HG02763 (cell line): ENCODE results near the gene MTMR2.

Source experiments
- ATAC-seq: cut with Tn5 transposase; IDR thresholded peaks from one replicate; pipeline ENCODE4 v1.9.1; 2021; ENCODE audit warnings: mild to moderate bottlenecking, moderate library complexity; ENCODE audit not compliant: unreplicated experiment

The MTMR2 gene

DNA sequence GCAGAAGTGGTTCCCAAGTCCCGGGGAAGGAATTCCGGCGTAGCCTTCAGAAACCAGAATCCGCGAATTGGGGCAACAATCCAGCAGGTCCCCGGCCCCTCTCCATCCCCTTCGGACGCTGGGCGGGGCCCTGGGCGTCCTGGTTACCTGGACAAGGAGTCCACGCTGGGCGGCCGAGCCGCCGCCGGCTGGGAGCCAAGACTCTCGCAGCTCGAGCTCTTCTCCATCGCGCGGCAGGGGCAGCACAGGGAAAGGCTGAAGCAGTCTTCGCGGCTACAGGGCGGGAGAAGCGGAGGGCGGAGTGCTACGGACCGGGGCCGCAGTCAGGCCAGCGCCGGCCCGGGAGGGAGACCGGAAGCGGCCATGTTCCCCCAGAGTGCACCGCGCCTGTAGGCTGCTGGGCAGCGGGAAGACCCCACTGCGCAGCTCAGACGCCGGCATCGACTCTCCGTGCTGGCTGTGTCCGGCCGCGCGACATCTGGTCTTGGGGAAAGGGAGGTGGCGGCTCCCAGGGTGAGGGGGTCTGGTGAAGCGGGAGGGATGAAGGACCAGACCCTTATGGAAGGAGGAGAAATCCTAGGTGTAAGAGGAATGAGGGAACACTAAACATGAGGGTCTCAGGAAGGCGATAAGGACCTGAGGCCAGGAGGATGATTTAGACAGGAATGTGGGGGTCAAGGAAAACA, at the start of gene MTMR2:
Gene MTMR2, minus strand, starts transcription at position 380 of the 686 bp plus-strand sequence. Its CDS starts 153 bp downstream, at position 227.
- peak; percentile 99 for ATAC-seq

DNA sequence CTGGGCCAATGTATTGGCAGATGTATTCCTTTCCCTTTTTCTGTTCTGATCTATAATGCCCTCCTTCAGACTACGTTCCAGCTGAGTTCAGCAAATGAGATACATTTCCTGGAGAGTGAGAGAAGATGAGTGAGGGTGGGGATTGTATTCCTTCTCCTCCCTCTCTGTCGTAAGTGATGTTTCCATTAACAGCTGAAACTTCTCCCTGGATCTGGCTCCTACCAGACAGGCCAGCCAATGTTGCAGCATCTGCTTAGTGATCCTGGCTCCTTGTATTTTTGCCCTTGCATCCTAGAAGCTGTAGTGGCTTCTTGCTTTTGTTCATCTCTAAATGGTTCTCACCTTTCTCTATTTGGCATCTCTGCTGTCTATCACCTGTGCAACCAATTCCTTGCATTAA, 48.2 kb upstream of the MTMR2 start:
- no peak for ATAC-seq

DNA sequence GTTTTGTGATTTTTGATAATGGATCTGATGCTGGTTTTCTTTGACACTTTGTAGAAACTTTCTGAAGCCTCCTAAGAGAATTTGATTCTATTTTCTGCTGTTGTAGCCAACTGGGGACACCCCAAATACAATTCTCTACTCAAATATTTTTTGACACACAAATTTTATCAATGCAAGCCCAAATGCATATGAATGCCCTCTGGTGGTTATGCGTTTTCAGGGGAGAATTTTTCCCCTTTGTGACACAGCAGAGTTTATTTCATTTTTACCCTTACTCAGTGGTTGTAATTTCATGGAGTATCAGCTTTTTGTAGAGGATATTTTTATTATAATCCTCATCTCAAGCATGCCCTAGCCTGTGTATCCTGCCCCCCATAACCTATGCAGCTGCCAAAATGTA, 44.7 kb upstream of the MTMR2 start:
- ATAC-seq = no peak

DNA sequence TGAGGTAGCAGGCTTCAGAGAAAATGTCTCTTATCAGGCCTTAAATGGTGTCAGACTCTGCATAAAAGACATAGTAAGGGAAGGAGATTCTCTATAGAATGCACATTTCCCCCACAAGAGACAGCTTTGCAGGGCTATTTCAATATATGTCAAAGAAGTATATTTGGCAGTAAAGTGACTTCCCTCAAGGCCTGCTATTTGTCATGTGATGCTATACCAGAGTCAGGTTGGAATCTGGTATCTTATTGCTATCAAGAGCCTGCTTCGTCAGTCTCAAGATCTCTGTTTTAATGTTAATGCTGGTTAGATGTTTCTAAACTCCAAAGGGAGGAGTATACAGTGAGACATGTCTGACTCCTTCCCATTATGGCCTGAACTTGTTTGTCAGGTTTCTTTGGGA, 40.4 kb upstream of the MTMR2 start:
- ATAC-seq = no peak

DNA sequence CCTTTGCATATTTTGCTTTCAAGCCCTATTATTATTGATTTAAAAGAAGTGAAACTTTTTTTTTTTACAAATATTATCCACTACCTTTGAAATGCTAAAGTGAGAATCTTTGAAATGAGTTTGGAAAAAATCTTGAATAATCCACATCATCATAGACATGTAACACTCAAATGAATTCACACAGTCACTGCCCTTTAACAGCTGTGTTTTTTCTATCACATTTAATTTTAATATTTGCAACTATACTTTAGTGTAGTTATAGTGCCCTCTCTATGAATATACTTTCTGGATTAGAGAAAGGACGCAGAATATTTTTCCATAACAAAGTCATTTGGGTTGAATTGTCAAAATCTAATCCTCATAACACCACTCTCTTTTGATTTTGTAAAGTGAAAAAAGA, 37.9 kb upstream of the MTMR2 start:
- ATAC-seq = no peak

DNA sequence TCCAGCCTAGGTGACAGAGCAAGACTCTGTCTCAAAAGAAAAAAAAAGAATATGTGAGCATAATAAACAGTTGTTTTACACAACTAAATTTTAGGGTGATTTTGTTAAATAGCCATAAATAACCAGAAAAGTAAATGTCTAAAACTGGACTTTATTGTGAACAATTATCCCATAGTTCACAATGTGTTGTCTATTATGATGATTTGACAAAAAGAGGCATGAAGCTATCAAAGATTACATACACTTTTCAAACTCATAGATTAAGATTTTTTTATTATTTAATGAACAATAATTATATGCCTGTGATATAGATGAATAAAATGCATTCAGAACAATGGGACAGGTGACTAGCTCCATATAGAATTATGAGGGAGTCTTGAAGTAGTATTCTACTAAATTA, 27.0 kb upstream of the MTMR2 start:
- no peak for ATAC-seq

DNA sequence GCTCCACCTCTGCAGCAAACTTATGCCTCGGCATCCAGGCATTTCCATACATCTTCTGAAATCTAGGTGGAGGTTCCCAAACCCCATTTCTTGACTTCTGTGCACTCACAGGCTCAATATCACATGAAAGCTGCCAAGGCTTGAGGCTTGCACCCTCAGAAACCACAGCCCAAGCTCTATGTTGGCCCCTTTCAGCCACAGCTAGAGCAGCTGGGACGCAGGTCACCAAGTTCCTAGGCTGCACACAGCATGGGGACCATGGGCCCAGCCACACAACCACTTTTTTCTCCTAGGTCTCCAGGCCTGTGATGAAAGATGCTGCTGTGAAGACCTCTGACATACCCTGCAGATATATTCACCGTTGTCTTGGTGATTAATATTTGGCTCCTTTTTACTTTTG, 24.7 kb upstream of the MTMR2 start:
- ATAC-seq = no peak

DNA sequence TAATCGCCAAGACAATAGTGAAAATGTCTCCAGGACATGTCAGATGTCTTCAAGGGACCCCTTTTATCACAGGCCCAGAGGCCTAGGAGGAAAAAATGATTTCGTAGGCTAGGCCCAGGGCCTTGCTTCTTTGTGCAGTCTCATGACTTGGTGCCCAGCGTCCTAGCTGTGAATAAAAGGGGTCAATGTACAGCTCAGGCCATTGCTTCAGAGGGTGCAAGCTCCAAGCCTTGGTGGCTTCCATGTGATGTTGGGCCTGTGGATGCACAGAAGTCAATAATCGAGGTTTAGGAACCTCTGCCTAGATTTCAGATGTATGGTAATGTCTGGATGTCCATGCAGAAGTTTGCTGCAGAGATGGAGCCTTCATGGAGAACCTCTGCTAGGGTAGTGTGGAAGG, 20.7 kb upstream of the MTMR2 start:
- no peak for ATAC-seq

DNA sequence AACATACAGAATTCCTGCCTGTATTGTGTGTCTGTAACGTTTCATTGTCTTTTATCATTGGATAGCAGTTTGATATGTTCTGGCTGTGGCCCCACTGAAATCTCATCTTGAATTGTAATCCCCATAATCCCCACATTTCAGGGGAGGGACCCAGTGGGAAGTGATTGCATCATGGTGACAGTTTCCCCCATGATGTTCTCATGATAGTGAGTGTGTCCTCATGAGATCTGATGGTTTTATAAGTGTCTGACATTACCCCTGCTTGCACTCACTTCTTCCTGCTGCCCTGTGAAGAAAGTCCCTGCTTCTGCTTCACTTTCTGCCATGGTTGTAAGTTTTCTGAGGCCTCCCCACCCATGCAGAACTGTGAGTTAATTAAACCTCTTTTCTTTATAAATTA, 19.6 kb upstream of the MTMR2 start:
- no peak for ATAC-seq

DNA sequence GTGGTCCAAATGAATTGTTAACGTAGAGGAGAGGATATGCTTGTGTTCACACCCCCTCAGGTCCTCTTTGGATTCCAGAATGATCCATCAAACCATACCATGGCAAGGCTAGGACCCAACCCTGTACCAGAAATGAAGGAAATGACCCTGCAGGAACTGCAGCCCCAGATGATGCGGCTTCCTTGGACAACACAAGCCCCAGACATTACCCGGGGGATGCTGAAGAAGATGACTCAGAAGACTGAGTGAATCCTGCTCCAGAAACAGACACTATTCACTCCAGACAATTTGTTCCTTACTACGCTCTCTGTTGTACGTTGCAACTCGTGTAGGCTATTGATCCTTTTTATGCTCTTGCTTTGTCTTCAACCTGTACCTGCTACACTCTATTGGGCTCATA, 15.2 kb upstream of the MTMR2 start:
- no peak for ATAC-seq

DNA sequence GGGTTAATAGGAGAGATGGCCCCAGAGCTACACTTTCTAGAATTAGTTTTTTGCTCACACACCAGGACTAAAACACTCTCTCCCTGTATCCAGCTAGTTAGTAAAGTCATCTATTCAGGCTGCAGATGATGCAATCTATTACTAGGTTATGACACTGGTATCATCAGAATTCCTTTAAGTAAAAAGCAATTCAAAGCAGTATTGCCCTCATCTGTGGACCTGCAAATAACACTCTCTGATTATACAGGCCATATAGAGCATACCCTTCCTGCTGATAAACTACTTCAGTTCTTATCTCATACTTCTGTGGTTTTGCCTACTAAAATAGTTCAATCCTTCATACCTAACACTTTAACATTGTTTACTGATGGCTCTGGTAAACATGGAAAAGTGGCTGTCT, 13.5 kb upstream of the MTMR2 start:
- ATAC-seq = no peak

DNA sequence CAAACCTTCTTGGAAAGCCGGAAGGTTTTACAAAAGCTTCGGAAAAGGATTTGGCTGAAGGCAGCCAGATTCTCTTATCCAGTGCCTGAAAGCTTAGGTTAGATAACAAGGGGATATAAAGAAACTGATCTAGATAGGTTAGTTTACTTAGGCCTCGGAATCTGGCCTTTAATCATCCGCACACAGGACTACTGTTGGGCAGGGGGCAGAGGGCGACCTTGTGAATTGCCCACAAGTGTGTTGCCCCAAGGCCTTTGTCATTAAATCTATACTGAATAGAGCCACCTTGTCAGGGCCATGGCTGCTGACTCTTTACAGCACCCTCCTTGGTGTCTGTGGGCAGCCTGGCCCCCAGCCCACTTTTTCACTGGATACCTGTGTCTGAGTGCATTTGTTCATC, 9.7 kb upstream of the MTMR2 start:
- no peak for ATAC-seq

DNA sequence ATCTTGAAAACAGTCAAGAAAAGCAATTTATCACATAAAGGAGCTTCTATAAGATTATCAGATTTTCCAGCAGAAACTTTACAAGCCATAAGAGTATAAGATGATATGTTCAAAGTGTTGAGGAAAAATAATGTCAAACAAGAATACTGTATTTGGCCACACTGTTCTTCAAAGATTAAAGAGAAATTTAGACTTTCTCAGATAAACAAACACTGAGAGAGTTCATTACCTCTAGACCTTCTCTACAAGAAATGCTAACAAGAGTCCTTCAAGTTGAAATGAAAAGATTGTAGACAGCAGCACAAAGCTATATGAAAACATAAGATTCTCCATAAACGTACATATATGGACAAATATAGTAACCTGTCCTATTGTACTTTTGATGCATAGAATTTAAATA, 8.0 kb upstream of the MTMR2 start:
- ATAC-seq = no peak

DNA sequence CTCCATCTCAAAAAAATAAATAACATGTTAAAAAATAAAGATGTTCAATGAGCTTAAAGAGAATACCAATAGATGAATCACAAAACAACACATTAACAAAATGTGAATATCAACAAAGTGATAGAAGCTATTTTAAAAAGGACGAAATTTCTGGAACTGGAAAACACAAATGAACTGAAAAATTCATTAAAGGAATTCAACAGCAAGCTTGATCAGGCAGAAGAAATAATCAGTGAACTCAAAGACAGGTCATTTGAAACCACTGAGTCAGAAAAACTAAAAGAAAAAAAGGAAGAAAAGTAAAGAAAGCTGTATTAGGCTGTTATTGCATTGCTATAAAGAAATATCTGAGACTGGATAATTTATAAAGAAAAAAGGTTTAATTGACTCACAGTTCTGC, 7.0 kb upstream of the MTMR2 start:
- no peak for ATAC-seq

DNA sequence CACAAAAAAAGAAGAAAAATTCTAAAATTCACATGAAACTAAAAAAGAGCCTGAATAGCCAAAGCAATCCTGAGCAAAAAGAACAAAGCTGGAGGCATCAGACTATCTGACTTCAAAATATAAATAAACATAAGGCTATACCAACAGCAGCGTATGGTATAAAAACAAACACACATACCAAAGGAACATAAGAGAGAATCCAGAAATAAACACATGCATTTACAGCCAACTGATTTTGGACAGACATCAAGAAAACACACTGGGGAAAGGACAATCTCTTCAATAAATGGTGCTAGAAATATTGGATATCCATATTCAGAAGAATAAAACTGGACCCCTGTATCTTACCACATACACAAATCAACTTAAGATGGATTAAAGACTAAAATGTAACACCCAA, 2.8 kb upstream of the MTMR2 start:
- no peak for ATAC-seq

DNA sequence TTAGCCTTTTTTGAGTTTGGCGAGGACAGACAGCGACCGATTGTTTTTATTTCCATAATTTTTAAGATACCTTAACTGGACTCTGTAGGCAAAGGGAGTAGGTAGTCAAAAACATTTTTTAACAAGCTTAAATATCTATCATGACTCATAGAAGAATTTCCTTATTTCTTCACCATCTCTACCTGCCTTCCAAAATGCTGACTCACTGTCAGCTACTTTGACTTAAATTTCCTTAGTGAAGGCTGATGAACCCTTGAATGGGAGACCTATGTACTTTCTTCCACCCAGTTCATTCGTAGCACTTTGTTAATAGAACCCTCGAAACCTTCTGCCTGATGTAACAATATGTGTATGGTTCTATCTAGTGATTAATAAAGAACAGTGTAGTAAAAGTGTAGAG, 1.1 kb upstream of the MTMR2 start:
- no peak for ATAC-seq

DNA sequence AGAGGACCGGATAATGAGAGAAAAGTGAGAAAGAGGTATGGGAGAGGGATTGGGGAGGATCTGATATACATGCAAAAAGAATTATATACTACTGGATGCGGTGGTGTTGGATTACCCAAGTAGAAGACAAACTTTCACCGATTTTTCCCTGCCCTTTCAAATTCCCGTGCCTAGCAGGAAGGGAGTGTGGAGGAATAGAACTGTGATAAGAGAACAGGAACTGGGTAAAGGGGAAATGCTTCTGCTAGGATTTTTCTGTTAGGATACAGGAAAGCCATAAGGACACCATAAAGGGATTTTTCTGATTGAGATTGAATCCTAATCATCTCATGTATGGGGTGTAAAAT, 480 bp upstream of the MTMR2 start:
- no peak for ATAC-seq

DNA sequence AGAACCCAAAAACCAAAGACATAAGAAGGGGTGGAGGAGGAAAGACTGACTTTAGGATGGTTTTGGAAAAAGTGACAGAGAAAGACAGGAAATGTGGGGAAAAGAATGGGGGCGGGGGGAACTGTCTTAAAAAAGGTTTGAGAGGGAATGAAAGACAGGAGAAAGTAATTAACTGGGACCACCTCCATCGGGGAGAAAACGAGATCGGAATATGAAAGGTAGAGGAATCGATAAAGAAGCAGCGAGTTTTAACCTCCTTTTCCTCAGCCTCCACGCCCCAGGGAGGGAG, 524 bp downstream of the MTMR2 start:
- ATAC-seq = no peak

DNA sequence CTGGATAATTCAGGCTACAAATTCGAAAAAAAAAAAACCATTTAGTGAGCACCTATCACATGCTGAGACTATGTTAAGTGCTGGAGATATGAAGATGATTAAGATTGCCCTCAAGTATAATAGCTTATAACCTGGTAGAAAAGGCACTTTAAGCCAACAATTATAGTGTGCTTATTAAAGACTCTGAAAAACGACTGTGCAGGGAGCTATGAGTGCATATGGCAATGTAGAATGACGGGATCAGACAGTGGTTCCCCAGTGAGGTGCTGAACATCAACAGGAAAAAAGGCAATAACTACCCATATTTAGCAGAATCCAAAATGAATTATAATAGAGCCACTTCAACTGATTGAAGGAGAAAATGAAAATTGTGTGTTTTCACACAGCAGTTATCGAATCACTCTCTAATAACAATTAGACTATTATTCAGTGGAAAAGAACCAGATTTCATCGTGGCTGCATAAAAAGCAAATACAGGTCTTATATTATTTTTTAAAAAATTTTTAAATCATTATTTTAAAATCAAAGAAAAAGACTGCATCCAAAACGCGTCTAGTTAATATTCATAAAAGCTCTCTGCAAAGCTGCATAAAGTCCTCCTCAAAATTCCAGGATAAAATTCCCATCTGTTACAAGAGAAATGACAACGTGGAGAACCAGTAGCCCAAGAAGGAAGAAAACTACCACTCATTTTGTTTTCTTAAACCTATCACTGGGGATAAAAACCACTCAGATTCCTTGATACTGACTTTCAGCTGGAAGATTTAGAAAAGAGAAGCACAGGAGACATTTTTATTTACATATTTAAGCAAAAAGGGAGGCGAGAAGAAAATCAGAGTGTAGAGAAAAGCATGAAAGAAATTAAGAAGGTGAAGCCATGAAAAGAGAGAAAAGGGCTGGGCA, 1.1 kb downstream of the MTMR2 start:
- ATAC-seq = no peak

DNA sequence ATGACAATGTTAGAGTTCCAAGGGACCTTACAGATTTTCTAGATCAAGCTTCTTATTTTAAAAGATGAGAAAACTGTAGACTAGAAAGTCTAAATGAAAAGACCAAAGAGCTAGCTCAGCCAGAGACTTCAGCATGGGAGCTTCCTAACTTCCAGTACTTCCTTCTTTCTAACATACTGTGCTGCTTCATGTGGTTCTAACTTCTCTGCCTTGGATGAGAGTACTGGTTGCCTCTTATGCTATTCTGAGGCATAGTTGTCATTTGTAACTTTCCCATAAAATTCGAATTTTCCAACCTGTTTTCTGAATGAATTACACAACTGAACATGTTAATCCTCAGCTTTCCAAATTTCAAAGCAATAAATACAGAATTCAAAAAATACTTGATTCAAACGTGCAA, 1.8 kb downstream of the MTMR2 start:
- no peak for ATAC-seq

DNA sequence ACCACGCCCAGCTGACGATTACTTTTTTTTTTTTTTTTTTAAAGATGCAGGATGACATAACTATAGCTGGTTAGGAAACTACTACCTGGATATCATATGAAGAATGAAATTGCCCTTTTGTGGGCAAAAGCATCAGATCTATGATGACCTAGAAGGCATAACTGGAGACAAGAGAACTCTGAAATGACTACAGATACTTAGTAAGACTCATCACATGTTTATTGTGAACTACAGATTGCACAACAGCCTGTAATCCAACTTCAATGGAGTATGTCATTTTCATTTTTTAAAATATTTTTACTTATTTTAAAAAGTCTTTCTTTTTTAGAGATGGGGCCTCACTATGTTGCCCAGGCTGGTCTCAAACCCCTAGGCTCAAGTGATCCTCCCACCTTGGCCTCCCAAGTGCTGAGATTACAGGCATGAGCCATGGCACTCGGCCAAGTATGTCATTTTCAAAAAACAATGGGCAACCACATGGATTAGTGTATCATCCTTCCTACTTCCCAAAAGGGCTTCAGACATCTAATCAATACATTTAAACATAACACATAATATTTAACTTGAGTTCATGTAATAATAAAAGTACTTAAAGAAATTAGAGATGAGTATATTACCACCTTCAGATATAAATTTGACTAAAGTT, 3.3 kb downstream of the MTMR2 start:
- no peak for ATAC-seq

DNA sequence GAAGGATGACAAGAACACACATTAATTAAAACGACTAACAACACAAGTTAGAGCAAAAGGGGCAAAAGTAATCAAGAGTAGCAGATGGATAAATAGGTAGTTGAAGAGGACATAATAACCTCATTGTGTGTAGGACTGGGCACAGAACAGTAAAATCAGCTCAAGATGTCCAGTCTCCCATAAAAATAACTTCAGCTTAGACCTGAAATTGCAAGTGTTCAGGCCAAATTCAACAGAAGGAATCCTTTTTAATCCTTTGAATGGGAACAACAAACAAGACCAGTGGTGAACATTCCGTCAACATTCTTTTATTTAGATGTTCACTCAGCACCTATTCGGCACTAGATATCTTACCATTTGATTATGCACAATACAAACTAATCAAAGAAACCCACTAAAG, 4.4 kb downstream of the MTMR2 start:
- no peak for ATAC-seq
